HG03196 (cell line): ENCODE results near the gene SH3PXD2A.

ENCODE experiments used
- ATAC-seq: cut with Tn5 transposase; IDR thresholded peaks from one replicate; pipeline ENCODE4 v1.9.1; 2021; ENCODE audit not compliant: unreplicated experiment

SH3PXD2A gene

GRCh38 chr10:103593022-103593570 is 262.3 kb downstream of the SH3PXD2A start:
- no peak for ATAC-seq

GRCh38 chr10:103592186-103593021 is 263.0 kb downstream of the SH3PXD2A start:
- no peak for ATAC-seq

- ATAC-seq = no peak
These were observed 264.6 kb downstream of the SH3PXD2A start for GRCh38 chr10:103590744-103591291.

GRCh38 chr10:103590060-103590459 is 265.3 kb downstream of the SH3PXD2A start:
- no peak for ATAC-seq

- ATAC-seq = no peak
These were observed 266.2 kb downstream of the SH3PXD2A start for GRCh38 chr10:103589074-103589630.

- no peak for ATAC-seq
These were observed 268.3 kb downstream of the SH3PXD2A start for GRCh38 chr10:103587073-103587472.

GRCh38 chr10:103585011-103585405 is 270.4 kb downstream of the SH3PXD2A start:
- ATAC-seq = no peak

- ATAC-seq = no peak
These were observed 271.0 kb downstream of the SH3PXD2A start for GRCh38 chr10:103584216-103585010.

GRCh38 chr10:103583871-103584215 is 271.5 kb downstream of the SH3PXD2A start:
- no peak for ATAC-seq

- ATAC-seq = no peak
These were observed 272.8 kb downstream of the SH3PXD2A start for GRCh38 chr10:103582331-103583123.

GRCh38 chr10:103581499-103581898 is 273.9 kb downstream of the SH3PXD2A start:
- no peak for ATAC-seq

GRCh38 chr10:103580430-103580829 is 274.9 kb downstream of the SH3PXD2A start:
- no peak for ATAC-seq

GRCh38 chr10:103580011-103580410 is 275.4 kb downstream of the SH3PXD2A start:
- ATAC-seq = no peak

- no peak for ATAC-seq
These were observed 276.5 kb downstream of the SH3PXD2A start for GRCh38 chr10:103578782-103579382.

- no peak for ATAC-seq
These were observed 278.5 kb downstream of the SH3PXD2A start for GRCh38 chr10:103576862-103577261.

- no peak for ATAC-seq
These were observed 279.3 kb downstream of the SH3PXD2A start for GRCh38 chr10:103576076-103576471.

GRCh38 chr10:103575416-103576075 is 279.8 kb downstream of the SH3PXD2A start:
- ATAC-seq = no peak

- ATAC-seq = no peak
These were observed 281.0 kb downstream of the SH3PXD2A start for GRCh38 chr10:103574097-103575061.

- ATAC-seq = no peak
These were observed 282.2 kb downstream of the SH3PXD2A start for GRCh38 chr10:103573205-103573487.
